NCI-H524 treated with DMSO at 0.1 percent for 48 hours (cell line): ENCODE data around the gene KRT81.
"Not testable (repeated sequence)": the region's sequence is repeated elsewhere in the genome, so short reads cannot be mapped to it uniquely, and the experiment has no call there.

Experiments used
- DNase-seq: peaks from one replicate; lab custom pipeline; 2025; lab: John Stamatoyannopoulos, UW

Gene KRT81

GRCh38 chr12:52241205-52241842 lies 50.0 kb downstream of the KRT81 start:
- DNase-seq = no peak

GRCh38 chr12:52240247-52240646 lies 51.1 kb downstream of the KRT81 start:
- DNase-seq = not testable (repeated sequence)

- no peak for DNase-seq
Measured at GRCh38 chr12:52239767-52240166, 51.6 kb downstream of the KRT81 start.

- no peak for DNase-seq
Measured at GRCh38 chr12:52238916-52239646, 52.3 kb downstream of the KRT81 start.

- DNase-seq = no peak
Measured at GRCh38 chr12:52238207-52238840, 53.0 kb downstream of the KRT81 start.

GRCh38 chr12:52236386-52237050 lies 54.8 kb downstream of the KRT81 start:
- no peak for DNase-seq
